Measurements from ENCODE around the gene ACP7. TPM values are rescaled to one million over a fixed set of nuclear protein-coding genes. Genes with fewer than 3 reads are reported as not detected.

ACP7 gene
- total and polyA plus RNA-seq, 12 donors, result not detected

DNA sequence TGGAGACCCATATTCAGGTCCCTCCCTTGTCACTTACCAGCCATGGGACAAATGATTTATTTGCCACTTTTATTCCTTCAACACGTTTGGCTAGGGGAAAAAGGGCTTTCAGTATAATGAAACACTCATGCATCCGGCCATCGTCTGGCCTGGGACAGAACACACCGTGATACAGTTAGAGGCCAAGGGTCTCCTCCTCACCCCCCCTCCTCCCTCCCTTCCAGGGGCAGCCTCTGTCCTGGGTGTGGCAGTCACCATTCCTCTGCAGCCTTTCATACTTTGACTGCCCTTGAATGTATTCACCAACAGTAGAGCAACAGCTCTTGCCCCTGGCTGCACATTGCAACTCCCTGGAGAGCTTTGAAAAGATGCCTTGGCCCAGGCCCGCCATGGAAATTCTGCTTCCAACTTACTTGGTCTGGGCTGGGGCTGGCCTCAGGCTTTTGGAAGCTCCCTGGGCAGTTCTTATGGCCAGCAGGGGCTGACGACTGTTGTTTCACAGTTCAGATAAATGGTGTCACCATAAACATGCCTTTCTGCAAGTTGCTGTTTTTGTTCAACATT lies 44.4 kb downstream of the ACP7 start:
- Histone ChIP-seq H3K4me3 (no peak overlapping the region), H3K27me3 (no peaks in the 10 kb centered on the region), H3K27ac (peak overlapping the region in 2 of 5 donors; percentile 44 to 82), H3K4me1 (replicated peaks in 1 of 2) (peaks cover 29 to 61% of the 10 kb centered on the region in 2 donors), H3K36me3 (replicated peaks in 1 of 2) (no peaks in the 10 kb centered on the region), H3K9me3 (replicated peaks in 1 of 3) (no peaks in the 10 kb centered on the region)
- 17 to 38% (median 32%) methylated on average over 6 of the region's 6 CpGs for WGBS, 4 donors
- no peak for DNase-seq
- TF ChIP-seq, protein P1, sequence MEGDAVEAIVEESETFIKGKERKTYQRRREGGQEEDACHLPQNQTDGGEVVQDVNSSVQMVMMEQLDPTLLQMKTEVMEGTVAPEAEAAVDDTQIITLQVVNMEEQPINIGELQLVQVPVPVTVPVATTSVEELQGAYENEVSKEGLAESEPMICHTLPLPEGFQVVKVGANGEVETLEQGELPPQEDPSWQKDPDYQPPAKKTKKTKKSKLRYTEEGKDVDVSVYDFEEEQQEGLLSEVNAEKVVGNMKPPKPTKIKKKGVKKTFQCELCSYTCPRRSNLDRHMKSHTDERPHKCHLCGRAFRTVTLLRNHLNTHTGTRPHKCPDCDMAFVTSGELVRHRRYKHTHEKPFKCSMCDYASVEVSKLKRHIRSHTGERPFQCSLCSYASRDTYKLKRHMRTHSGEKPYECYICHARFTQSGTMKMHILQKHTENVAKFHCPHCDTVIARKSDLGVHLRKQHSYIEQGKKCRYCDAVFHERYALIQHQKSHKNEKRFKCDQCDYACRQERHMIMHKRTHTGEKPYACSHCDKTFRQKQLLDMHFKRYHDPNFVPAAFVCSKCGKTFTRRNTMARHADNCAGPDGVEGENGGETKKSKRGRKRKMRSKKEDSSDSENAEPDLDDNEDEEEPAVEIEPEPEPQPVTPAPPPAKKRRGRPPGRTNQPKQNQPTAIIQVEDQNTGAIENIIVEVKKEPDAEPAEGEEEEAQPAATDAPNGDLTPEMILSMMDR (IDR thresholded peaks at IDR 0.05), result no peak
- no peak for TF ChIP-seq POLR2A (IDR thresholded peaks at IDR 0.05)
- intact Hi-C loops (cut with DNase I), result loop anchor here in 1 of 2 donors (5.0 kb wide), 2 partner anchors 59 to 199 kb away; no protein-coding TSS in a partner anchor

DNA sequence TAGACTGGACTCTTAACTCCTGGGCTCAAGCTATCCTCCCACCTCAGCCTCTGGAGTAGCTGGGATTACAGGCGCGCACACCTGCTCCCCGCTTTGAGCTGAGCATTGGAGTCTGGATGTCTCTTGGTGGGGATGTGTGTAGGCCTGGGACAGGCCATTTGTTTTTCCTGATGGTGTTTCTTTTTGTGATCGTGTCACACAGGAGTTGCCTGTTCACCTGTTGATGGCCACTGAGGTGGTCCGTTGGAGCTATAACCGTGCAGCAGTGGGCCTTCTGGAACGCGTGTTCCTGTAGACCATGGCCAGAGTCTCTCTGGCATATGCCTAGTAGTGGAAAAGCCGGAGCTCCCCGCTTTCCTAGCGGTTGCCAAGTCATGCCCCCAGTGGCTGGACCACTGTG lies 44.9 kb downstream of the ACP7 start:
- WGBS, 4 donors, result 92 to 98% (median 94%) methylated on average over 8 to 11 of the region's 11 CpGs
- H3K36me3 ChIP-seq (replicated peaks in 1 of 2), result no peaks in the 10 kb centered on the region
- no peaks in the 10 kb centered on the region for H3K9me3 ChIP-seq (replicated peaks in 1 of 3)
- H3K4me1 ChIP-seq (replicated peaks in 1 of 2), result peaks cover 30 to 67% of the 10 kb centered on the region in 2 donors
- DNase-seq, result no peak
- H3K27me3 ChIP-seq, result no peaks in the 10 kb centered on the region
- TF ChIP-seq, protein P1 (IDR thresholded peaks at IDR 0.05), result no peak
- TF ChIP-seq POLR2A (IDR thresholded peaks at IDR 0.05), result no peak
- H3K27ac ChIP-seq, result peak overlapping the region in 2 of 5 donors; percentile 44 to 82
- intact Hi-C loops (cut with DNase I), result loop anchor here in 1 of 2 donors (5.0 kb wide), 2 partner anchors 58 to 198 kb away; no protein-coding TSS in a partner anchor
- H3K4me3 ChIP-seq, result no peak overlapping the region

DNA sequence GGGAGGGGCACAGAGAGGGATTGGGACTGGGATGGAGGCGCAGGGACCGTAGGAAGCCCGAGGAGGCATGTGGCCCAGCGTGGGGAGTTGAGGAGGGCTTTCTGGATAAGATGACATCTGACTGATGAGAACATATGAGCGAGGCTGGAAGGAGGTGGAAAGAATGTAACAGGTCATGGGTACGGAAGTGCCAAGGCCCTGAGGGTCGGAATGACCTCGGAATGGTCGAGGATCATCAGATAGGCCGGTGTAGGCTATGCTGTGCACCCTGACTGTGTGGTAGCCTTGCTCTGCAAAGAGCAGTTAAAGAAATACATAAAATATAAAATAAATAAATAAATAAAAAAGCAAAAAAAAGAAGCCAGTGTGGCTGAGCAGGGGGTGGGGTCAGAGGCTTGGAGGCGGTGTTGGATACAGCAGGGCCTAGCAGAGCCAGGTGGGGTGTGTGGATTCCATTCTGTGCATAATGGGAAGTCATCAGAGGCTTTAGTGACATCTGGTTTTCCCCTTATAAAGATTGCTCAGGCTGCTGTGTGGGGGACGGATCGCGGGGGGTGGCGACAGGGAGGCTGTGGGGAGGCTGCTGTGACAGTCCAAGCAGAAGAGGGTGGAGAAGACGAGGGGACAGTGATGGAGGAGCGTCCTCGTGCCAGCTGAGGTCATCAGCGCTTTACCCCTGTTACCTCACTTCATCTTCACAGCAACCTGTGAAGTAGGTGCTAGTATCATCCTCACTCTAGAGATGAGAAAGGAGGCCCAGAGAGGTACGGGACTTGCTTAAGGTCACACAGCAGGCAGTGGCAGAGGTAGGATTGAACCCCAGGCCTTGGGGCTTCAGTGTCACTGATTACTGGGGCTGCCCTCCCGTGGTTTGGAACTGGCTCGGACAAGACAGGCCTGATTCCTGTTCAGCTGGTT lies 46.4 kb downstream of the ACP7 start:
- Histone ChIP-seq H3K4me3 (no peak overlapping the region), H3K27ac (peak overlapping the region in 1 of 5 donors; percentile 73), H3K9me3 (replicated peaks in 1 of 3) (no peaks in the 10 kb centered on the region), H3K27me3 (no peaks in the 10 kb centered on the region), H3K4me1 (replicated peaks in 1 of 2) (peaks cover 34 to 67% of the 10 kb centered on the region in 2 donors), H3K36me3 (replicated peaks in 1 of 2) (no peaks in the 10 kb centered on the region)
- WGBS, 4 donors, result 69 to 78% (median 71%) methylated on average over 21 to 22 of the region's 22 CpGs
- DNase-seq, result no peak
- no peak for TF ChIP-seq POLR2A (IDR thresholded peaks at IDR 0.05)
- TF ChIP-seq, protein P1 (IDR thresholded peaks at IDR 0.05), result no peak
- intact Hi-C loops (cut with DNase I), result no loop called here

DNA sequence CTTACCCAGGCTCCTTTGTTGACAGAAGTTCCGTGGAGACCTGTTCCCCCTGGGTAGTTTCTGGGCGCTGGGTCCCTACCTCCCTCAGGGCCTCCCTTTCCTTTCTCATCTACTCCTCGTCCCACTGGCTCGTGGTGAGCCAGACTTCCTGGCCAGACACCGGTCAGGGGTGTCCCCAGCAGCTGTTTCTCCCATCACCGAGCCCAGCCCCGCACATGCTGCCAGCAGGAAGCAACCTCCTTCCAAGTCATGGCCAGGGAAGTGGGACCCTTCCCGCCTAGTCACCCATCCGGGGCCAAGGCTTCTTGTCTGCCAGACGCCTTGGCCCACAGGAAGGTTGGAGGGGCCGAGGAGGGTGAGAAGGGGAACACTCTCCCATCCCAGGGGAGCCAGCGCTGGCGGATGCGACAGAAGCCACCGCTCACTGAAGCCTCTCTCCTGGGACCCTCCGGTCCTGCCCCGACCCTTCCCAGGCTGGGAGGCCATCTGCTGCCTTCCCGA lies 47.1 kb downstream of the ACP7 start:
- Histone ChIP-seq H3K27ac (peak overlapping the region in 2 of 5 donors; percentile 17 to 73), H3K36me3 (replicated peaks in 1 of 2) (no peaks in the 10 kb centered on the region), H3K27me3 (no peaks in the 10 kb centered on the region), H3K9me3 (replicated peaks in 1 of 3) (no peaks in the 10 kb centered on the region), H3K4me1 (replicated peaks in 1 of 2) (peaks cover 35 to 67% of the 10 kb centered on the region in 2 donors), H3K4me3 (no peak overlapping the region)
- TF ChIP-seq, protein P1 (IDR thresholded peaks at IDR 0.05), result no peak
- TF ChIP-seq POLR2A (IDR thresholded peaks at IDR 0.05), result no peak
- peak in 1 of 7 donors; percentile 48 for DNase-seq
- intact Hi-C loops (cut with DNase I), result no loop called here
- WGBS, 4 donors, result 50 to 55% (median 53%) methylated on average over 15 to 18 of the region's 18 CpGs; no CpG with 5 or more reads in 1 of the 4 donors

All from adrenal gland (tissue), 12 donors.